Anterior cingulate cortex (tissue), 58 donors: ENCODE results near the gene PPP1R36.
"Not testable (repeated sequence)": the region's sequence is repeated elsewhere in the genome, so short reads cannot be mapped to it uniquely, and the experiment has no call there.

ENCODE experiments used
- DNase-seq, 58 donors: peaks; one replicate each; lab custom pipeline; 2025; lab: John Stamatoyannopoulos, UW

The PPP1R36 gene

GRCh38 chr14:64605926-64606685, 56.3 kb downstream of the PPP1R36 start:
- DNase-seq: no peak

- DNase-seq: no peak
Measured at GRCh38 chr14:64610049-64610746, 60.4 kb downstream of the PPP1R36 start.

- DNase-seq: peak in 3 of 58 donors; percentile 13 to 22 (median 19)
Measured at GRCh38 chr14:64611358-64612020, 61.7 kb downstream of the PPP1R36 start.

GRCh38 chr14:64612021-64612380, 62.2 kb downstream of the PPP1R36 start:
- no peak for DNase-seq

GRCh38 chr14:64612971-64613666, 63.4 kb downstream of the PPP1R36 start:
- DNase-seq: no peak

- no peak for DNase-seq
Measured at GRCh38 chr14:64614166-64614565, 64.4 kb downstream of the PPP1R36 start.

GRCh38 chr14:64614805-64615391, 65.1 kb downstream of the PPP1R36 start:
- DNase-seq: no peak

GRCh38 chr14:64617872-64618408, 68.2 kb downstream of the PPP1R36 start:
- not testable (repeated sequence) for DNase-seq

GRCh38 chr14:64620910-64621309, 71.1 kb downstream of the PPP1R36 start:
- DNase-seq: no peak

- DNase-seq: no peak
Measured at GRCh38 chr14:64623554-64624165, 73.9 kb downstream of the PPP1R36 start.

- no peak for DNase-seq
Measured at GRCh38 chr14:64625386-64626232, 75.8 kb downstream of the PPP1R36 start.

- peak in 43 of 58 donors; percentile 5 to 71 (median 34) for DNase-seq
Measured at GRCh38 chr14:64628940-64629408, 79.2 kb downstream of the PPP1R36 start.

GRCh38 chr14:64630778-64631177, 81.0 kb downstream of the PPP1R36 start:
- no peak for DNase-seq

GRCh38 chr14:64631222-64631621, 81.5 kb downstream of the PPP1R36 start:
- DNase-seq: not testable (repeated sequence)

- peak in 3 of 58 donors; percentile 8 to 43 (median 10) for DNase-seq
Measured at GRCh38 chr14:64632056-64632455, 82.3 kb downstream of the PPP1R36 start.

- DNase-seq: no peak
Measured at GRCh38 chr14:64634558-64634957, 84.8 kb downstream of the PPP1R36 start.

GRCh38 chr14:64636208-64636979, 86.6 kb downstream of the PPP1R36 start:
- peak in 55 of 58 donors; percentile 7 to 74 (median 51) for DNase-seq

- no peak for DNase-seq
Measured at GRCh38 chr14:64636980-64637429, 87.2 kb downstream of the PPP1R36 start.
